ENCODE measurements around the gene OR5A1.
A peak's percentile ranks its signal among the peaks of the same experiment; 100 is the strongest.
"Not testable (repeated sequence)": the region's sequence is repeated elsewhere in the genome, so short reads cannot be mapped to it uniquely, and the experiment has no call there.

The OR5A1 gene

DNA sequence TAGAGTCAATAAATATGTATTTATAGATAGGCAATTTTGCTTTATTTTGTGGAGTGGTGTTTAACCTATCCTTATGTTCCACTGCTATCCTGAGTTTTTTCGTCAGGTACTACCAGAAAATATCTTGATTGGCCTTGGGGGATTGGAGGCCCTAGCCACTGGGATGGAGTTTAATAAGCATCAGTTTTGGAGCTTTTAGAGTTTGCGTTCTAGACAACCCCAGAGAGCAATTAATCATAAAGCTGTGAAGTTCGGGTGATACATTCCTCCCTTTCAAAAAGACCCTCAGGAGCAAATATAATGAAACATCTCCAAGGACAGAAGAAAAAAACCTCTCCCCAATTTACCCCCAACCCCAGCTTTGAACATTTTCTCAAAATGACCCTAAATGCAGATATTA lies at the start of gene OR5A1:
OR5A1 (plus strand) TSS at position 301 of the 400 bp plus-strand sequence. CDS start 6,700 bp downstream, outside the sequence.
- no peak for DNase-seq

DNA sequence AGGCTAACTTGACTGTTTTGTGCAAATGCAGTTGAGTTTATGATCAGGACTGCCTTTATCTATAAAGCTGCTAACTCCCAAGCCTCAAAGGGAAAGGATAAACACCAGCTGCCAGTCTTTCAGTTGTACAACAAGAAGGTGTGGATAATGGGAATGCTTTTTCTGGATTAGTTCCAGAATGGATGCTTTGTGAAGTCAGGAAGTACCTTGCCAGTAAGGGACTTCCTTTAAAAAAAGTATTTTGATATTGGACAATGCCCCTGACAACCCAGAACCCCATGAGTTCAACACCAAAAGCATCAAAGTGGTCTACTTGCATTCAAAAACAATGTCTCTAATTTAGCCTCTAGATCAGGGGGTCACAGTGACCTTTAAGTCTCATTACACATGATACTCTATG lies 42.1 kb upstream of the OR5A1 start:
- DNase-seq = no peak

DNA sequence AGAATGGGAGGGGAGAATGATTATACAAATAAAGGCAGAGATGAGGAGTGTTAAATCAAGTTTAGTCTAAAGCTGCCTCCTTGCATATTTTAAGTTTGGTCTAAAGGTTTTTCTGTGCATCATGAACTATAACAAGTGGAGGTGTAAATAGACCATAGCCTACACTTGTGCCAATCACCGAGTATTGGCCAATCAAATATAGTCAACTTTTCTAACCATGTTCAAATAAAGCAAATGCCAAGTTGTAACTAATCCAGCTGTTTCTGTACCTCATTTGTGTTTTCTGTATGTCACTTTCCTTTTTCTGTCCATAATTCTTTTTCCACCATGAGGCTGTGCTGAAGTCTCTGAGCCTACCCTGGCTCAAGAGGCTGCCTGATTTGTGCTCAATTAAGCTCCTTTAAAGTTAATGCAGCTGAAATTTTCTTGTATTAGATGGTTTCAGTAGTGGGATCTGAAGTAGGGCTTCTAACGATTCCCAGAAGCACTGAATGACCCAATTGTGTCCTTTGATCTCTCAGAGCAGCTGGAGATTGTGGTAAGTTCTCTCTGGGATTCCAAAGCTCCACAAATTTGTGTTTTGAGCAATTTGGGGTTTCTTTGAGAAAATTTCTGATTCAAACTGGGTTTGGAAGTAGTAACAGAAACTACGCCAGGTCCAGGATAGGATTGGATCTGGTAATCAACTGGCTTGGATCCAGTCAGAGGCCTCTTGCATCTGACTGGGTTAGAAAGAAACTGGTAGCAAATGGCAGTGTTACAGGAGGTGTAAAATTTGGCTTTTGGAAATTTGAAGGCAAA lies 35.6 kb upstream of the OR5A1 start:
- DNase-seq = no peak

DNA sequence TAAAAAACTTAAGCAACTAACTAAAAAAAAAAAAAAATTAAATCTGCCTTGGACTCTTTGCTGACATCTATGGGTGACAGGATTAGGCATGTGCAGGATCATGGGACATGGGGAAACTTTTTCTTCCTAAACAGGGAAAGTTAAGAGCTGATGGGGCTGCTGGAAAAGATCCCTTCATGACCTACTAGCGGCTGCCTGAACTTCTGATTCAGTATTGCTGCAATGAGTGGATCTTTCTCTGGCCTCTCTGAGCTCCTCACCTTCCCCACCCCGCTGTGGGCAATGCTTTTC lies 35.1 kb upstream of the OR5A1 start:
- DNase-seq = no peak

DNA sequence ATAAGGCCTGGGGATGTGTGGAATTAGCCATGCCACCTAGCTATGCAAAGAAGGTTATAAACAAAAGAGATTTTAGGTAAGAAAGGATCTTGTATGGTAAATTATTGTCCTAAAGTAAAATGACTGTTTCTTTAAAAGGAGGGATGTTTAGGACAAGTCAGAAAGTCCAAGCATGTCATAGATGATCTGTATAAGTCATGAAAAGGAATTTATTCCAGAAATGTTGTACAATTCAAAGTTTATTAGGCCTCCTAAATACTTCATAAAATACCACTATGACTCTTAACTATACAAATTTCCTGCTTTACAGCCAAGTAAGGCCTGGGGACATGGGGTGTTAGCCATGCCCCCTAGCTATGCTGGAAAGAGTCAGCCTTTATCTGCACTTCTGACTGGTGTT lies 32.7 kb upstream of the OR5A1 start:
- DNase-seq = no peak

DNA sequence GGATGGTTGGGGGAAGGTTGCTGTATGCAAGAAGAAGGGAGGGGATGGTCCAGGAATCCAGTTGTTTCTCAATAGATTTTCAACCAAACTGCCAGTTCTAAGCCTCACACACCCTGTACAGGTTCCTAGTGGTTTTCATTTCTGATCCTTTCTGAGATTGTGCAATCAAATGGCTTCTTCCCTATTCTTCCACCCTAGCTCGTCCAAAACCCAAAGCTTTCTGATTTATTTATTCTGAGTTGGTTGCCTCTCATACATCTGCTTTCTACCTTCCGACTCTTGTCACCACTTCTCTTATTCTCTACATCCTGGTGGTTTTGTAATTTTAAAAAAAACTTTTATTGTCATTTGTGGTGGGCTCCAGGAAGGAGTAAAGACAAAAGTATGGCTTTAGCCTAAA lies 22.6 kb upstream of the OR5A1 start:
- DNase-seq = no peak

DNA sequence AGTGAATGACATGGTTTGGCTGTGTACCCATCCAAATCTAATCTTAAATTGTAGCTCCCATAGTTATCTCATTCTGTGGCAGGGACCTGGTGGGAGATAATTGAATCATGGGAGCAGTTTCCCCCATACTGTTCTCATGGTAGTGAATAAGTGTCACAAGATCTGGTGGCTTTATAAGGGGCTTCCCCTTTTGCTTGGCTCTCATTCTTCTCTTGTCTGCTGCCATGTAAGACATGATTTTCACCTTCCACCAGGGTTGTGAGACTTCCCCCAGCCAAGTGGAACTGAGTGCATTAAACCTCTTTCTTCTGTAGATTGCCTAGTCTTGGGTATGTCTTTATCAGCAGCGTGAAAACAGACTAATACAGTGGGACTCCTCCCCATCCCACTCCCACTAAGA lies 21.2 kb upstream of the OR5A1 start:
- DNase-seq = no peak

DNA sequence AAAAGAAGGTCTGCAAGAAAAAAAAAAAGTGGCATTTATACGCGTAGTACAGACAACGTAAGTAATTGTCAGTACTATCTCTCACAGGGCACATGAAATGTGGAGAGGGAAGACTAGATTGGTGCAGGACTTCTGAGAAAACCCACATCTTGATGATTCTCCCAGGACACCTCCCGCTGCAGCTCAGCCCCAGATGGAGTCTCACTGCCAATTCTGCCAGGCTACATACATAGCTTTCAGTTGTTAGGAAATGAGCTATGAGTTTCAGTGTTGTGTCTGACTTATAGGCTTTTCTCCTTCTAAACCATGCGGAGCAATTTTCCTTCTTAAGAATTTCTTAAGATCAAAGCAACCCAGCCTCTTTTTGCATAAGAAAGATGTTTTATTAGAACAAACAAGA lies 19.7 kb upstream of the OR5A1 start:
- DNase-seq = no peak

DNA sequence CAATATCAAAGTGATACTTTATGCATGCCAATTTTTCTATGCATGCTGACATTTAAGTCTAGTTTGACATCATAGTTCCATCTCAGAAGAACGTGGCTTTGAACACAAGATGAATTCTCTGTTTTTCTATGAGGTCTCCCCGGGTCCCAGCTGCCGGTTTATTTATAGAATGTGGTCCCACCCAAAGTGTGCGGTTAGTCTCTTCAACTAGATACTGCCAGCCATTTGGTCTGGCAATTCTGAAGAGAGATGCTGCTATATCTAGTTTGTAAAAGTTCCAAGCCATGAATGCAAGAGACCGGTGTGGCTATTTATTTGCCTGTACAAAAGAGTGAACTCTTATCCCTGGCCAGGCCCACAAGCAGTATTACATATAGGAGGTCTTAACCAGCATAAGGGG lies 19.2 kb upstream of the OR5A1 start:
- no peak for DNase-seq

DNA sequence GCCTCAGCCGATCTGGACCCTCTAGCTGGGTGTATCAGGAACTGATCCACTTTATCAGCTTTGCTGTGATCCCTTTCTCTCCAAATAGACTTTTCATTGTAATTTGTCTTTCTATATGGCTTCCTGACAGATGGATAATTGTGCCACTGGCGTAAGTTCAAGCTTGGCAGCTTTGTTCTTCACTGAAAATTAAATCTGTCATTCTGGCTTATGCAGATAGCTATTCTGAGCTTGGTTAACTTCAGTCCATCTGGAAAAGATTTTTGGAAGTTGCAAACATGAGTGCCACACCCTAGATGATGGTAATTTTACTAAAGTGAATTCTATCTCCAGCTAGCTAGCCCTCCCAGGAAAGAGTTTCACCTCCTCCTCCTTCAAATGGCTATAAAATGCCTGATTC lies 18.1 kb upstream of the OR5A1 start:
- DNase-seq = no peak

DNA sequence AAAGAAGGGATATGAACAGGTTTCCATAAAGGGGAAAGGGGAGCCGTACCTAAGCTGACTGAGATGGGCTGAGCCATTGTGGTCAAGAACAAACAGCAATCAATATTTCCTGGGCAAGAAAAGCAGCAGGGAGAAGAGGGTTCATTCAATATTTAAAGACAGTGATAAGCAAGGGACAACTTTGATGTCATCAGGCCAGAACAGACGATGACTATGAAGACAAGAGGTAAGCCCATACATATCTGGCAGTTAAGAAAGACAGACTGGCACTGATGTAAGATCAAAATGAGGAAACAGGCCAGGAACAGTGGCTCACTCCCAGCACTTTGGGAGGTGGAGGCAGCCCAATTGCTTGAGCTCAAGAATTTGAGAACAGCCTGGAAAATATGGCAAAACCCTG lies 12.4 kb upstream of the OR5A1 start:
- DNase-seq = no peak

DNA sequence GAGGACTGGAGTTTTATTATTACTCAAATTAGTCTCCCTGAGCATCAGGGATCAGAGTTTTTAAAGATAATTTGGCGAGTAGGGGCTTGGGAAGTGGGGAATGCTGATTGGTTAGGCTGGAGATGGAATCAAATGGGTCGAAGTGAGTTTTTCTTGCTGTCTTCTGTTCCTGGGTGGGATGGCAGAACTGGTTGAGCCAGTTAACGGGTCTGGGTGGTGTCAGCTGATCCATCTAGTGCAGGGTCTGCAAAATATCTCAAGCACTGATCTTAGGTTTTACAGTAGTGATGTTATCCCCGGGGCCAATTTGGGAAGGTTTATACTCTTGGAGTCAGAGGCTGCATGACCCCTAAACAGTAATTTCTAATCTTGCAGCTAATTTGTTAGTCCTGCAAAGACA lies 11.1 kb upstream of the OR5A1 start:
- DNase-seq = no peak

DNA sequence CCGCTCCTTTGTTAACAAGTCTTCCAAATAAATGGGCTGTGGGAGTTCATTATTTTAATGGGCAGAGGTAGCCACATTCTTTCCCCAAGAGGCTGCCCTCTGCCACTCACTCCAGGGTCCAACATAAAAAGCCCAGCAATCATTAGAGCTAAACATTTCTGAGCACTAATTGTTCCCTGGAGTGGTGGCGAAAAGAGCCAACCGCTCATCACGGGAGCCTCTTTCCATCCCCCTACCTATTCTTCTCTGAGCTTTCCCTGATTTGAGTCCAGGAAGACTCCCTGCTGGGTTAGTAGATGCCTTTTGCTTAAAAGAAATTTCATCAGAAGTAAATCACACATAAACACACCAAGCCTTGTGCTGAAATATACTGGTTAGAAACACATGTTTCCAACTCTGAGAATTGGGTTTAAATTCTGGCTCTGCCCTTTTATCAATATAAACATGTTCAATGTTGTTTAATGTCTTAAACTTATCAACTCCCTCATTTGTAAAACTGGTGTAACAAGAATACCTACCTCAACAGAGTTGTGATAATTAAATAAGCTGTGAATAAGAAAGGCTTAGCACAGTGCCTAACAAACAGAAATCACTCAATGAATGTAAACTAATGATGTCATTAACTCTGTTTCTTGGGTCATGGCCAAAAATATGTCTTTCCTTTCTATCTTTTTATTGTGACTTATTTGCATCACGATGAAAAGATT lies 9.8 kb upstream of the OR5A1 start, which contains the start of gene OR5A2:
OR5A2 (minus strand) TSS at position 53 of the 707 bp plus-strand sequence. CDS start 3,460 bp downstream, outside the sequence.
- DNase-seq = no peak

DNA sequence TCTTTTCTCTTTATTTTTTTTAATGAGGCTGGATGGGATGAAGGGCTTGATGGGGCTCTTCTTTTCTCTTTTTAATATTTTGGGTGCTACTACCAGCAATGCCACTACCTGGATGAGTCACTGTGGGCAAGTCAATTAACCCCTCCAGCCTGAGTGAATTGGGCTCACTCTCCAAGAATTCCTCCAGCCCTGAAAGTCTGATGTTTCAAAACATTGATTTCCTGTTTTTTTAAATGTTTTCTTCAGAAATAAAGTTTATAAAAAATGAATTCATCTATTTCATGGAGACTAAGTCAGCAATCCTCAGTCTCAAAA lies 9.2 kb upstream of the OR5A1 start:
- DNase-seq = no peak

DNA sequence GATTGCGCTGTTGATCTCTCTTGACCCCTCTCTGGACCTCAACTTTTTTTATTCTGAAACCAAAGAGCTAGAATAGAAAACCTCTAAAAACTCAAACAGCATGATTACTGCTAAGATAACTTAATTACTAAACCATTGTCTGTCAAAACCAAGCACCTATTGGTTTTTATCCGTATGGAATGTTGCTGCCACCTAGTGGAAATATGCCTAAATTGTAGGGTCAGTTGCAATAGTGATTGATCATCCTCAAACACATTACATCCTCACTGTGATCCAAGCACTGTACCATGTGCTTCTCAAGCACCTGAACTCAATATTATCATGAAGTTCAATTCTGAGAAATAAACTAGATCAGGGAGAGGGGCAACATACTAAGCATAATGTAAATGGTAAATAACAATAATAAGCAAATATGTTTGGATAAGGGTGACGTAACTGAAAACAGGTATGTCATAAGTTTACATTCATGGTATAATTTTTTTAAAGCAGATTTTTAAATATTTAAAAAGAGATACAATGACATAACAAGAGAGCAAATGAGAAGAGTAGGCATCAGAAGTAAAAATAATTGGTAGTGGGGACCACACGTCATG lies 6.2 kb upstream of the OR5A1 start:
- peak; percentile 66 for DNase-seq

DNA sequence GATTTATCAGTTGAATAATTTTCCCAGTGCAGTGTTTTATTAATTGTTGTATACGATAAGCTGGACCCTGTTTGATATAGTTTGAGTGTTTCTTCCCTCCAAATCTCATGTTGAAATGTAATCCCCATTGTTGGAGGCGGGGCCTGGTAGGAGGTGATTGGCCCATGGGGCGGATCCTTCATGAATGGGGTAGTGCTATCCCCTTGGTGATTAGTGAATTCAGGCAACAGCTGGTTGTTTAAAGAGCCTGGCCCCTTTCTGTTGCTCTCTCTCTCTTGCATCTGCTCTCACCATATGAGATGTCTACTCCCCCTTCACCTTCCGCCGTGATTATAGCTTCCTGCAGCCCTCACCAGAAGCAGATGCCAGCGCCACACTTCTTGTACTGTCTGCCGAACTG lies 1.5 kb downstream of the OR5A1 start:
- DNase-seq = no peak

DNA sequence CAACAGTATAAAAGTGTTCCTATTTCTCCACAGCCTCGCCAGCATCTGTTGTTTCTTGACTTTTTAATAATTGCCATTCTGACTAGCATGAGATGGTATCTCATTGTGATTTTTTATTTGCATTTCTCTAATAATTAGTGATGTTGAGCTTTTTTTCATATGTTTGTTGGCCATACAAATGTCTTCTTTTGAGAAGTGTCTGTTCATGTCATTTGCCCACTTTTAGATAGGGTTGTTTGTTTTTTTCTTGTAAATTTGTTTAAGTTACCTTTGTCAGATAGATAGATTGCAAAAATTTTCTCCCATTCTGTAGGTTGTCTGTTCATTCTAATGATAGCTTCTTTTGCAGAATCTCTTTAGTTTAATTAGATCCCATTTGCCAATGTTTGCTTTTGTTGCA lies 9.4 kb downstream of the OR5A1 start:
- not testable (repeated sequence) for DNase-seq

DNA sequence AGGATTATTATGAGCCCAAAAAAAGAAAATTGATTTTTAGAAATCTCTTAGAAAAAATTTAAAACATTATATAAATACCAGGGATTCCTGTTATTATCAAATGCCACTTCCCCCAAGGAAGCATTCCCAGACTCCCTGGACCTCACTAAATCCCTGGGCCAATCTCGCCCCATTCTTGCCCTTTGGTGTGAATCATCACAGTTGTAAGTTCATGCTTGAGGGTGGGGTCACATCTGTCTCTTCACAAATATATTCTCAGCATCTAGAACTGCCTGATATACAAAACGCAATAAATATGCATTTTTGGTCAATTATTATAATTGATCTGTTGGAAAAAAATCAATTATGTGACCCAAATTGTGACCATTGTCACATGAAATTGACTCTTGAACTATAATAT lies 12.2 kb downstream of the OR5A1 start:
- no peak for DNase-seq

DNA sequence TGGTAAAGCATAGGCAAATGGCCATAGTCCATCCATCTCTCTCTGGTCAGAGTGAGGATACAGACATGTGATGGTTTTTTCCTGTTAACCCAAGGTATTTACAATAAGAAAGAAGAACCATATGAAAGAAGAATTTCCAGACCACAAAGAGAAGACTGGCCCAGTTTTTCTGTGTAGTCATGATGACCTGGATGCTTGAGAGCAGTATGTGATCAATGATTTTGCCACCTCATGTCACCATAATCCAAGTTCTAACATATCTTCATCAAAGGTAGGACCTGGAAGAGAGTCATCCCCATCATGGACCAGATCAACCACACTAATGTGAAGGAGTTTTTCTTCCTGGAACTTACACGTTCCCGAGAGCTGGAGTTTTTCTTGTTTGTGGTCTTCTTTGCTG lies 20.4 kb downstream of the OR5A1 start, which contains the start of gene OR4D6:
OR4D6 (plus strand) TSS at position 301 of the 400 bp plus-strand sequence; CDS start at position 301, 0 bp downstream.
- DNase-seq = no peak

DNA sequence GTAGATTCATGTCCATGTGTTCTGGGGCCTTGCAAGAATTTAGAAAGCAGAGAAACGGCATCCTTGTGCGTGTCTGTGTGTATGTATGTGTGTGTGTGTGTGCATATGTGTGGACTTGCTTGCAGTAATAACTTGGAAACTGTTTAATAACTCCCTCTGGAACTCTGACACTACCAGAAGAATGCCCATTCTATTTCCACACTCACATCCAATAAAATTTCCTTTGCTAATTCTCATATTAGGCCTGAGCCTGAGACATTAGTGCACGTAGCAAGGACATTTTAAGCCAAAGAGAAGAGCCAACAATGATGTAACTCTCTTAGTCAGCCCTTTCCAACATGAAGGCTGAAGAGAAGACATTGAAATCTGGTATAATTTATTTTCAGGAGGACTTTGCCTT lies 23.6 kb downstream of the OR5A1 start:
- DNase-seq = no peak

DNA sequence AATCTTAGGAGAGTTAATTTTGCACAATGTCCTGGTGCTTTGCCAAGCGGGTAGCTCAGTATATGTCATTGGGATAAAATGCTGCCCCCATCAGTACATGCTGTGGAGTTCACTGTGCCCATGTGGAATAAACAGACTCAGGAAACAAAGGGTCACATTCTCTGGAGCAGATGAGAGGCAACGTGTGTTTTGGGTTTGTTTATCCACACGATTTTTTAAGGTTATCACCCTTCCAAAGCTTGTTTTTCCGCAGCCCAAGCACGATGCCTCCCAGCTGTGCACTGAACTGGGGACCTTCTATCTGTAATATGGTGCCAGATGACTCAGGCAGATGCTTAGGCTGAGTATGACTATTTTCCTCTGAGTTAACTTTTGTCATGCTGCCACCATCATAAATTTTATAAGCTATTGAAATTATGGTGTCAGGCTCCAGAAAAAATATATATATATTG lies 26.9 kb downstream of the OR5A1 start:
- no peak for DNase-seq

DNA sequence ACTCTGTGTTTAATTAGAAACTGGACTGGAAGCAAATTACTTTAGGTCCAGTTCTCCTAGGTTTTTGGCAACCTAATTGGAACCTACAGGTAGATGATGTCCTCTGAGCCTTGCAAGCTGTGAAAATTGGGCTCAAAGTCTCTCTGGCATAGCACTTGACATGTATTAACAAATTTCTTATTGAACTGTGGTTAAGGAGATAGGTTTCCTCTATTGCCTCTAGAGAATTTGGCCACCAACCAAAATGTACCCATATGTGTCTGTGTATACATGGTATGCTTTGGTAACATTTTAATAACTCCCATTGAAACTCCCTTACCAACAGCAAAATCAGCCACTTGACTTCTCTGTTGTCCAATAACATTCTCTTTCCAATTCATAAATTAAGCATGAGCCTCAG lies 36.7 kb downstream of the OR5A1 start, which contains the start of gene OR4D10:
OR4D10 (plus strand) TSS at position 301 of the 400 bp plus-strand sequence. CDS start 4,115 bp downstream, outside the sequence.
- DNase-seq = no peak

DNA sequence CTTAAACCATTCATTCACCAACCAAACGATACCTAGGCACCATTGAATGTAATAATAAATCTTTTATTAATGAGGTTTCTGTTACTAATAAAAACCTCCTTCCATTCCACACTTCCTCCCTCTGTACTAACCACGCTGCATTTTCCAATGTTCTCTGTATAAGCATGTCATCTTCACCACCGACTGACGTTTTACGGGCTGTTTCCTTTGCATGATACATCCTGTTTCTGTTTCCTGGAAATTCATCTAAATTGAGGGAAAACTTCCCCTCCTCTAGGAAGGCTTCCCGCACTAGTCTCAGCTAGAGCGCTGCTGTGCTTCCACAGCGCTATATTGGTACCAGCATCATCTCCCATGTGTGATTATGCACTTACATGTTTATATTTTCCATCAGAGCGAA lies 38.9 kb downstream of the OR5A1 start:
- DNase-seq = no peak

DNA sequence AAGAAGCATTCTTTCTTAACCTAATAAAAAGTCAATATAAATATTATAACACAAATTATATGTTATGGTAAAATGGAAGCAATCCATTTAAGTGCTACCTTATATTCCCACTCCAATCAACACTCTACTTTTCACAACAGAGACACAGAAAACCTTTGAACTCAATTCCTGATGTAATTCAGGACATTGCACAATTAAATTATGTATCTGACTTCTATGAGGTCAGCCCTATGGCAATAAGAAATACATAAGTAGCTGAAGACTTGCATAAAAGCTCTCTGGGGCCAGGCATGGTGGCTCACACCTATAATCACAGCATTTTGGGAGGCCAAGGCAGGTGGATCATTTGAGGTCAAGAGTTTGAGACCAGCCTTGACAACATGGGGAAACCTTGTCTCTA lies 43.6 kb downstream of the OR5A1 start:
- no peak for DNase-seq

Measured in DMS53 (cell line).